Inflammatory macrophage (primary cell): ENCODE data around the gene INPP5K.
A peak's percentile ranks its signal among the peaks of the same experiment; 100 is the strongest.

Experiments used
- DNase-seq, 2 donors: peaks; one replicate each; pipeline ENCODE4 v3.0.0-alpha.2; 2020 to 2022

INPP5K gene

DNA sequence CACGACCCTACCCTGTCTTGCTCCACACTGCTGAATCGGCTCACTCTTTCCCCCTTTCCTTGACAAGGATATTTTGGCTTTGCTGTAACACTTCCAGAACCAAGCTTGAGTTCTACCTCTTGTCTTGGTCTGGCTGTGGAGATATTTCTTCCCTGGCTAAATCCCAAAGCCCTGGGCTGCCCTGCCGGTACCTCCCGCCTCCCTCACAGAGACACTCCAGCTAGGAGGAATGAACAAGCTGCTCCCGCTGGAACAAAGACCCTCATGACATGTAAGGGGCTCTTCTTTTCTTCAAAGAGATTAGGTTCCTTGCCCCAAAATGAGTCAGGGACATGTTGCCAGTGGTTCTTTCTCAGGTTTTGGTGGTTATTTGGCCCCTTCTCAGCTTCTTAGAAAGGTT is 10.8 kb downstream of the INPP5K start:
- DNase-seq, result no peak

GRCh38 chr17:1504866-1505265 is 11.5 kb downstream of the INPP5K start:
- DNase-seq, result no peak

DNA sequence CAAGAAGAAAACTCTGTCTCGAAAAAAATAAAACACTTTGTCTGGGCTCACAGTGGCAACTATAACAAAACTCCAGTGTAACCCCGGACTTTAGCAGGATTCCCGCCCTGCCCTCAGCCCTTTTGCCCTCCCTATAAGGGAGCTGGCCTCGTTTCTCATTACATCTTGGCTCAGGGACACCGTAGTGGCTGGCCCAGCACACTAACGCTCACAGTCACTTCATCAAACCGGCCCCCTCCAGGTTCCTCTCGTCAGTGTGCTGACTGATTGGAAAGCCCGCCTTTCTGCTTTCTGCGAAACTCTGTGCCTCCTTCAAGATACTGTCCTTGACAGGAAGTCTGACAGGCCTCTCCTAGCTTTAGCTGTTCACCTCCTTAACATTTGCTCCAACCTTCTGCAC is 12.7 kb downstream of the INPP5K start:
- no peak for DNase-seq

GRCh38 chr17:1498869-1499268 is 17.5 kb downstream of the INPP5K start:
- DNase-seq, result peak; percentile 53 to 82

GRCh38 chr17:1498233-1498632 is 18.2 kb downstream of the INPP5K start:
- no peak for DNase-seq

DNA sequence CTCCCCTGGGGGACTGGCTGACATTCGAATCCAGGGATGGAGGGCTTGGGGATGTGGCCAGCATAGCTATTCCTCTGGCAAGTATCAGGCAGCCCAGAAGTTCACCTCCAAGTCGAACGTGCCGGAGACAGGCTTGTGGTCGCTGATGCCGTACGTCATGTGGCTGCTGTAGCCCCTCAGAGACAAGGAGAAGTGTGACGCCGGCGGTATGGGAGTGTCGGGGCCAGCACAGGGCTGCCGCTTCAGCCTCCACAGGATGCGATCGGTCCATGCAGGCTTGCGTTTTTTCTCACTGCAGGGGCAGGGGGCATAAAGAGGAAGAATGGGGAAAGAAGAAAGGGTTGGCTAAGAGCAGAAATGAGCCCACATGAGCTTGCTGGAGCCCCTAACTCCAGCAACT is 18.6 kb downstream of the INPP5K start:
- no peak for DNase-seq

GRCh38 chr17:1496869-1497268 is 19.5 kb downstream of the INPP5K start:
- DNase-seq, result no peak

DNA sequence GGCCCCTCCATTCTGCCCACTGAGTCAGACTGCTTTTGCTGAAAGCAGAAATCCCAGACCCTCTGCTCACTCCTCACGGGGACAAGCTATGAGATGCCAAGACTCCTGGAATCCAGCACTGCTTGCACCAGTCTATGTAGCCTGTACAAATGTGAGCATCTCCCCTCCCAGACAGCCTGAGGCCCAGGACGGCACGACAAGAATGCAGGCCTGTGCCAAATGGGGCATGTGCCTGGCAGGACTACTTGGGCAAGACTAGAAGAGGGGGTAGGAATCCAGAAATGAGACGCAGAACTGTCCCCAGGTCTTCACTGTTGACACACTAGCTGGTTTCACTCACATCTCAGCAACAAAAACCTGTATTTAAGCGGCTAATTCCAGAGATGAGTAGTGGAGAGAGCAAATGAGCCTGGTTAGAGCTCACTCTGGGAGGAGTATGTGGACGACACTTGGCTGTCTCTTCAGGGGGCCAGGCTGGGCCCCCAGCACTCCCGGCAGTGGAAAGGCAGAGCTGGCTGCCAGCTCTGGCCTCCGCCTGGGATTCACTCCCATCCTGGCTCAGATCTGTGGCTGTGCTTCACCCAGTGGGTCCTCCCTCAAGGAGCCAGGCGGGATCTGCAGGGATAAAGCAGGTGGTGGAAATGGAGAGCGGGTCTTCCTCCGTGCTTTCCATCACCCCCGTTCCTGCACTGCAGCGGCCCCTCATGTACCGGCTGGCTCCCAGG is 21.0 kb downstream of the INPP5K start:
- no peak for DNase-seq

DNA sequence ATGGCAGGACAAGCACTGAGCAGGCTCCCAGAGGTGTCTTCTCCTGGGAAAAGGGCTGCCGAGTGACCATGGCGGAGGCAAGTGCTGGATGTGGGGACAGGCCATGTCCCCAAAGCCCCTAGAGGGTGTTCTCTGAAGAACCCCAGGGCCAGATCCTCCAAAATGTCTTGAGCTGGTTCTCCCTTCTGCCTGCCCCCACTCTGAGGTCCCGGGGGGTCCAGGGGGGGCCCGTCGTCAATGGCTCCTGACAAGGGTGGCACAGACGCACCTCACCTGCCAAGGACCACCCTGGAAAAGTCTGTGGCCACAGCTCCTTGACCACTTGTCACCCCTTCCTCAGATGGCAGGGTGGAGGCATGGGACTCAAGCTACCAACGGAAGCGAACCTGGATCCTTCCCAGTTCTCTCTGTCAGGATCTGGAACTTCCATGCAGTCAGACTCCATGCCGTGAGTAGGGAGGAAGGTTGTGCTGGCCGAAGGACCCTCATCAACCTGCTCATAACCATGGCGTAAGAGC is 21.6 kb downstream of the INPP5K start:
- no peak for DNase-seq

- no peak for DNase-seq
Observed at GRCh38 chr17:1494203-1494602, 22.2 kb downstream of the INPP5K start.

DNA sequence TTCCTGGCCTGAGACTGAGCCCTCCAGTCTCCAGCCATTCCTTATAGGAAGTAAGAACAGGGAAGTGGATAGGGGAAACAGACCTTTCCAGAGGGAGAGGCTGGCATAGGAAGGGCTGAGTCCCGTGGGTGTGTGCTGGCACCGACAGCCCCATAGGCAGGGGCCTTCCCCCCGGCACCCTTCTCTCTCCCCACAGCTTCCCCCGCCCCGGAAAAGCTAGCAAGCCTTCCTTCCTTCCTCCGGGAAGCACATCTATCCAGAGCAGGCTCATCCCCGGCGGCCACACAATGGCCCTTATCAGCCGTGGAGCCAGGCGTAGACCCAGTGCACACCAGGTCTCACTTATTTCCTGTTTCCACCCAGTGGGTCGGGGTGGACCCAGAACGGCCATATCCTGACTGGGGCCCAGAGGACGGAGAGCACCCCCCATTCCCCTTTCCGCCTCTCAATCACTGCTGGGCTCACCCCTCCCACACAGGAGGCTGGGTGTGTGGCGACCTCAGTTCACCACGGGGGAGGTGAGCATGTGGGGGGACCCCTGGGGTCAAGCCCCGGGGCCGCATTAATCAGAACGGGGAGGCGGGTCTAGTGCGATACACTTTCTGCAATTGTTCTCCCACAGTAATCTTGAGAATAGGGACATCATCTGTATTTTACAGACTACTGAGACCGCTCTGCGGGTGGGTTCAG is 23.0 kb downstream of the INPP5K start:
- peak; percentile 66 to 74 for DNase-seq

GRCh38 chr17:1492249-1493206 is 23.9 kb downstream of the INPP5K start, which contains the start of gene MYO1C:
MYO1C (minus strand) TSS chr17:1492686; CDS start chr17:1492487, 199 bp downstream.
- DNase-seq, result no peak

- peak; percentile 55 to 78 for DNase-seq
Observed at GRCh38 chr17:1491443-1492248, 24.8 kb downstream of the INPP5K start.

DNA sequence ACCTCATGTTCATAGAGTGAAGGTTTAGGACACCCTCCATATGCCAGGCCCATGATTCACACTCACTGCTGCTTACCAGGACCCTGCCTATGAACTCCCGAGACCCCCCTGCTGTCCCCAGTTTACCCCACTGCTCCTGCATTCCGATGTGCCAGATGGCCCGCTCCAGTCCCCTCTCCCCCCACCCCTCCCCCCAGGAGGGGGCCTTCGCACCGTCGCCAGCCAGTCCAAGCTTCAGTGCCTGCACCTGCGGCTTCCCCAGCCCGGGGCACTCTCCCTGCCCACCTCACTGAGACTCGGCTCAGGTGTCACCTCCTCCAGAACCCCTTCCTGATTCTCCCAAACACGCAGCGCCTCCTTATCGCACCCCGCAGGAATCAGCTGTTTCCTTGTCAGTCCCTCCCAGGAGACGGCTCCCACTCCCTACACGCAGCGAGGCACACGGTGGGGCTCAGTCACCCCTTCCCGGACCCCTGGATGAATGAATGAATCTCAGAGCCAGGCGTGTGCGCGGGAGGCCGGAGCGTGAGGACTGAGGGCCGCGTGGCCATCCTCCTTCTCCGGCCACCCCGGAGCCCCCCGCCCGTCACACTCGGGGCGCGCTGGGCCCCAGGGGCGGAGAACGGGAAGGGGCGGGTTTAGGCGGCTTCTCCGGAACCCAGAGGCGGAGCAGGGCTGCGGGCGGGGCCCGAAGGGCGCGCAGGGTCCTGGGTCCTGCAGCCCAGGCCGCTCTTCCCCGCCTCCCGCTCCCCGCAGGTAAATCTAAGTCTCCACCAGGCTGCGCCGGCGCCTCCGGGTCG is 25.6 kb downstream of the INPP5K start:
- peak; percentile 37 to 64 for DNase-seq

- DNase-seq, result no peak
Observed at GRCh38 chr17:1488826-1489270, 27.6 kb downstream of the INPP5K start.

DNA sequence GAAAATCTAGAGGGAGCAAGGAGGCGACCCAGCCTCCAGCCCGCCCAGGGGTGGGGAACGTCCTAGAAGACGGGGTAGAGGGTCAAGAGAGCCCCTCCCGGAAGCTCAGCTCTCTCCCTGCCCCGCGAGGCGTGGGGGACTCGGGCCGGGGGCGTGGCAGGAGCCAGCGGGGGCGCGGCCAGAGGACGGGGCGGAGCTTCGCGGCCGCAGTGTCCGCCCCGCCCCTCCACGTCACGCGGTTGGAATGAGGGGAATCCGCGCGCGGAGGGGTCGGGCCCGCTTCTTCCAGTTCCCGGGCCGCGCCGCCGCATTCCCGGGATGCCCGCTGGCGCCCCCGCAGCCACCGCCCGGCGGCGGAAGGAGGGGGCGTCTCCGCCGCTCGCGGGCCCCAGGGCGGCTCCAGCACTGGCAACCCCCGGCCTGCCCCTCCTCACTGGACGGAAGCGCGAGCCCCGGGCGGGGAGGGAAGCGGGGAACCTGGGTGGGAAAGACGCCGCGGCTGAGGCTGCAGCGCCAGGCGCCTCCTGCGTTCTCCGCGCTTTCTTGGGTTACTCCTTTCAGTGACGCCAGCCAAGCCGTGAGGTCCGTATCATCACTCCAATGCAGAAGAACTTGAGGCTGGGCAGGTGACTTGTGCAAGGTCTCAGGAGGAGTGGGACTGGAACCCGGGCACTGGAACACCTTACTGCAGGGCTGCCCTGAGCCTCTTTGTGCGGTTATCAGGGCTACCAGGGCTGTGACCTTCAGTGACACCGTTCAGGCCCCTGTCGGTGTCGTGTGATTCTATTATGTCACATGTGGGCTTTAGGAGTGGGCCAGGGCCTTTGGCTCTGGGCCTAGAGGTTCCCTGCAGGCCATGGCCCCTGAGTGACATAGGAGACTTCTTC is 28.2 kb downstream of the INPP5K start:
- DNase-seq, result peak; percentile 53 to 77

DNA sequence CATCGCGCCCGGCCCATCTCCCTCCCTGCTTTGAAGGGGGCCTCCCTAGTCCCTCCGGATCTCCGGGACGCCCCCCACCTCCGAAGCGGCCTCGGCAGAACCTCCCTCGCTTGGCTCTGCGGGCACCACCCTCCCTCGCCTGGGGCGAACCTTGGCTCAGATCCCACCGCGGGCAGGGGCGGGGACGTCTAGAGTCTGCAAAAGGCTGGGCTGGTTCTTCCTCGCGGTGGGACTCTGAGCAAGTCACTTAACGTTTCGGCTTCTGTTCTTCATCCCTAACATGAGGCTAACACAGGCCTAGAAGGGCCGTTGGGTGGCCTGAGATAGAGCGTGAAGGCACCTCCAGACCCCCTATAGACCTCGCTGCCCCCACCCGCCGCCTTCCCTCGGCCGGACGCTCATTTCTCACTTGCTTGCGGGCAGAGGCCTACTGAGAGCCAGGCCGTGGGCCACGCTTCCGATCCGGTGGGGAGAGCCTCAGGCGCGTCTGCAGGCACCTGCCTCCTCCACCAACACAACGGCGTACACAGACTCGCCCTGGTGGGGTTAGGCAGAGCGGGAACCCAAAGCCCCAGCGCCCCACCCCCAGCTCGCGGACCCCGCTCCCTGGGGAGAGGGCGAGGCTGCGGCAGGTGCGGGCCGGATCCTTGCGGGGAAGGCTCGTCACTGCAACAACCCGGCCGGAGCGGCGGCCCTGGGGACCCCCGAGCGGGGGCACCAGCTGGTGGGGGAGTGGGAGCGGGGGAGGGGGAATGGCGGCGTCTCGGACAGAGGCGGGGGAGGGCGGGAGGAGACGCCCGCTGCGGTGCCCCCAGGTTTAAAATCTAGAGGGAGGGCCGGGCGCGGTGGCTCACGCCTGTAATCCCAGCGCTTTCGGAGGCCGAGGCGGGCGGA is 29.4 kb downstream of the INPP5K start:
- DNase-seq, result peak; percentile 22 to 49
